GM13976 (cell line): ENCODE results near the gene DIPK1B.
"Not testable (repeated sequence)": the region's sequence is repeated elsewhere in the genome, so short reads cannot be mapped to it uniquely, and the experiment has no call there.

Source experiments
- DNase-seq: peaks from one replicate; pipeline ENCODE4 v3.0.0; 2012; ENCODE audit warnings: low spot score
- CTCF ChIP-seq: IDR thresholded peaks from 2 replicates; pipeline ENCODE4 v1.5.1; 2012; ENCODE audit warnings: borderline replicate concordance, mild to moderate bottlenecking; ENCODE audit not compliant: insufficient read depth; ENCODE audit errors: extremely low read depth, missing control alignments, control extremely low read depth
- in situ Hi-C: fragments of 300-500 bp; cut with MboI; formaldehyde crosslinking; loops from one replicate; pipeline ENCODE4 v1.12.0; 2022; ENCODE audit warnings: low sequenced_read_pairs, mixed read lengths, inconsistent platforms; ENCODE audit not compliant: unreplicated experiment

The DIPK1B gene

DNA sequence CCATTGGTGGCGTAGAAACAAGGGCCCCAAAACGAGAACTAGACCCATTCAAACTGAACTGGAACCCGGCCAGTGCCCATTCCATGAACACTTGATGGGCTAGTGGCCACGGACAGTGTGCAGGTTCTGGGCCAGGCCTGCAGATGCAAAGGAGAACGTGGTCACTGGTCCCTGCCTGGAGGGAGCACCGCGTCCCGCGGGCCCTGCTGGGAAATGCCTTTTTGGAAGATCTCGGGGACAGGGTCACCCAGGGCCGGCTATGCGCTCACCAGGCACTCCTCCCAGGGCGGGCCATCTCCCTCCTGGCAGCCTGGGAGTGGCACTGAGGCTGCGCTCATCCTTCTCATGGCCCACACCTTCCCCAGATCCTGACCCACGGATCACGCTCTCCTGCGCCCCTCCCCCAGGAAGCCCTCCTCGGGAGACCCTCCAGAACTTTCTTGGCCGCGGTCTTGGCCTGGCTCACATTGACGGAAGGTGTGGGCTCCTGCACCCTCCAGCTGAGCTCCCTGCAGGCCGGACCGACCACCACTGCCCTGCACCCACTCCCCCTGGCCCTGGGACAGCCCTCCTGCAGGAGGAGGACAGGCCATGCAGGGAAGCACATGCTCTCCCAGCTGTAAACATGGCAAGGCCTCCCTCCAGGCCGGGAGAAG is 2.8 kb upstream of the DIPK1B start:
- in situ Hi-C loops = no loop called here
- no peak for DNase-seq
- TF ChIP-seq CTCF = no peak

GRCh38 chr9:136710543-136710942 is 1.8 kb upstream of the DIPK1B start:
- in situ Hi-C loops = no loop called here
- TF ChIP-seq CTCF = no peak
- DNase-seq = no peak

DNA sequence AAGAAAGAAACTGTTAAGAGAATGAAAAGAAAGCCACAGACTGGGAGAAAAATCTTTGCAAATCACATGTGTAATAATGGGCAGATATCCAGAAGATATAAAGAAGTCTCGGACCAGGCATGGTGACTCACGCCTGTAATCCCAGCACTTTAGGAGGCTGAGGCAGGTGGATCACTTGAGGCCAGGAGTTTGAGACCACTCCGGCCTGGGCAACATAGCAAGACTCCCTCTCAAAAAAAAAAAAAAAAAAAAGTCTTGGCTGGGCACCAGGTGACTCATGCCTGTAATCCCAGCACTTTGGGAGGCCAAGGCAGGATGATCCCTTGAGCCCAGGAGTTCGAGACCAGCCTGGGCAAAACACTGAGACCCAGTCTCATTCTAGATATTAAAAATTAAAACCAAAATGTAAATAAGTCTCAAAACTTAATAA is 1.1 kb upstream of the DIPK1B start:
- DNase-seq, in situ Hi-C loops: not testable (repeated sequence)

DNA sequence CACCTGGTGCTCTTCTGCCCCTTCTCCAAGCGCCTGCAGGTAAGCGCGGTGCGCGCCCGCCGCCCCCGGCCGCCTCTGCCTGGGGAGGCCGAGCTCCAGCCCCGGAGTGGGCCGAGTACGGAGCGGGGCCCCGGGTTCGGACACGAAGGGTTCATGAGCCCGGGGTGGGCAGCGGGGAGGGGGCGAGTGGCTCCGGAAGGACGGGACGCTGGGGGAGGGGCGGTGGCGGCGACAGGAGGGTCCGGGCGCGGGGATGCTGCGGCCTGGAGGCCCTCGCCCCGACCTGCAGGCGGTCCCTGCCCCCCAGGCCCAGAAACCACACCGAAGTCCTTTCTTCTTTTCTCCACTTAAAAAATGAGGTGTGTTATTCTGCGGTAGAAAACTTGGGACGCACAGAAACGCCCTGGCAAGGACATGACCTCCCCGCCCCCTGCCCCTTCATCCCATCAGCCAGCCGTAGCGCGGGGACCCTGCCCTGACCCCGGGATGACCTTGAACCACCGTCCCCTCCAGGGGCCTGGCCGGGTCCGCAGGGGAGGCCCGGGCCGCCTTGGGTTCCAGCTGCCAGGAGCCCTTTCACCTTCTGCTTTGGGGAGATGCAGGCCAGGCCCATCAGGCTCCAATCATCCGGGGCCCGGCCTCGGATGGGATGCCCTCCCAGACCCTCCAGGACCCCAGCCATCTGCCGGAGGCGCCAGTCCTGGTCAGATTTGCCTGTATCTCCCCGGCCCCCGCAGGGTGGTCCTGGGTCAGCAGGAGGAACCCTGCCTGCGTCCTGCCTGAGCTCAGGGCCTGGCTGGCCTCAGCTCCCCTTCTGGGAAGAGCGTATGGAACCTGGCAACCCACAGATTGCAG is 545 bp downstream of the DIPK1B start:
- no peak for TF ChIP-seq CTCF
- no peak for DNase-seq
- in situ Hi-C loops = no loop called here

GRCh38 chr9:136713550-136713949 is 1.2 kb downstream of the DIPK1B start:
- in situ Hi-C loops = no loop called here
- no peak for TF ChIP-seq CTCF
- DNase-seq = no peak

- TF ChIP-seq CTCF = no peak
- no peak for DNase-seq
- in situ Hi-C loops = no loop called here
These were observed 1.9 kb downstream of the DIPK1B start for GRCh38 chr9:136714096-136714892.
